Tibial nerve (tissue), 4 donors: Measurements from ENCODE around the gene IFNK.

Experiments used
- EP300 ChIP-seq, 2 donors: sonication (generic); formaldehyde crosslinking; IDR thresholded peaks; one replicate each; pipeline ENCODE4 v1.6.1; 2017; ENCODE audit warnings: antibody characterized with exemption in 2 of 2, mild to moderate bottlenecking in 1 of 2
- POLR2A ChIP-seq, 2 donors: fragments of 450-650 bp; IDR thresholded peaks; one replicate each; pipeline ENCODE4 v1.6.1; 2017; ENCODE audit warnings: antibody characterized with exemption in 2 of 2, mild to moderate bottlenecking in 2 of 2, moderate library complexity in 2 of 2
- TF ChIP-seq, protein P1 (sequence below), 5 experiments: fragments of 200-600 bp in 3 of 5; fragments of 450-650 bp in 2 of 5; sonication (generic) in 3 of 5; IDR thresholded peaks; one replicate each; pipeline ENCODE4 v1.5.1; 2016 to 2019; ENCODE audit warnings: antibody characterized with exemption in 5 of 5, mild to moderate bottlenecking in 3 of 5, moderate library complexity in 2 of 5

DNA sequence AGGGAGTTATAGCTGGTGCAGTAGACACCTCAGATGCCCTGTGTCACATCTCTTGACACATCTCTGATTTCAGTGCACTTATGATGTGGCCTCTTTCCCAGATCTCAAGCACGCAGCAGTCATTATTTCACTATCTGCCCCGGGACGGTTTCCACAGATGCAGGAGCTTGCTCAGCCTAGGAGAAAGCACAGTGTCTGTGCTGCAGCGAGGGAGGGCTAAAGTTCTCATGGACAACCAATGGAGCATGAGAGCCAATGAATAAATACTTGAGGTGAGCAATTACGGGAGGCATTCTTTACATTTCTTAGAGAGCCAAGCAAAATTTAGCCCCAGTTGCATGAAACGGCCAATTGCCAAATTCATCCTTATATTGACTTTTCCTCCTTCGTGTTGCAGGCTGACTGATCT lies 12.9 kb downstream of the IFNK start:
- TF ChIP-seq, protein P1, sequence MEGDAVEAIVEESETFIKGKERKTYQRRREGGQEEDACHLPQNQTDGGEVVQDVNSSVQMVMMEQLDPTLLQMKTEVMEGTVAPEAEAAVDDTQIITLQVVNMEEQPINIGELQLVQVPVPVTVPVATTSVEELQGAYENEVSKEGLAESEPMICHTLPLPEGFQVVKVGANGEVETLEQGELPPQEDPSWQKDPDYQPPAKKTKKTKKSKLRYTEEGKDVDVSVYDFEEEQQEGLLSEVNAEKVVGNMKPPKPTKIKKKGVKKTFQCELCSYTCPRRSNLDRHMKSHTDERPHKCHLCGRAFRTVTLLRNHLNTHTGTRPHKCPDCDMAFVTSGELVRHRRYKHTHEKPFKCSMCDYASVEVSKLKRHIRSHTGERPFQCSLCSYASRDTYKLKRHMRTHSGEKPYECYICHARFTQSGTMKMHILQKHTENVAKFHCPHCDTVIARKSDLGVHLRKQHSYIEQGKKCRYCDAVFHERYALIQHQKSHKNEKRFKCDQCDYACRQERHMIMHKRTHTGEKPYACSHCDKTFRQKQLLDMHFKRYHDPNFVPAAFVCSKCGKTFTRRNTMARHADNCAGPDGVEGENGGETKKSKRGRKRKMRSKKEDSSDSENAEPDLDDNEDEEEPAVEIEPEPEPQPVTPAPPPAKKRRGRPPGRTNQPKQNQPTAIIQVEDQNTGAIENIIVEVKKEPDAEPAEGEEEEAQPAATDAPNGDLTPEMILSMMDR (IDR thresholded peaks at IDR 0.05): no peak
- TF ChIP-seq EP300 (IDR thresholded peaks at IDR 0.05) (no peak), POLR2A (IDR thresholded peaks at IDR 0.05) (no peak)
